HG03558 (cell line): ENCODE measurements around the gene AFDN.

Experiments used
- ATAC-seq: cut with Tn5 transposase; IDR thresholded peaks from one replicate; pipeline ENCODE4 v1.9.1; 2021; ENCODE audit warnings: moderate number of reproducible peaks; ENCODE audit not compliant: unreplicated experiment; ENCODE audit errors: extremely low read depth

AFDN gene

GRCh38 chr6:167795321-167795811 lies 31.3 kb upstream of the AFDN start:
- no peak for ATAC-seq

- ATAC-seq = no peak
Measured at GRCh38 chr6:167795874-167796191, 30.9 kb upstream of the AFDN start.

DNA sequence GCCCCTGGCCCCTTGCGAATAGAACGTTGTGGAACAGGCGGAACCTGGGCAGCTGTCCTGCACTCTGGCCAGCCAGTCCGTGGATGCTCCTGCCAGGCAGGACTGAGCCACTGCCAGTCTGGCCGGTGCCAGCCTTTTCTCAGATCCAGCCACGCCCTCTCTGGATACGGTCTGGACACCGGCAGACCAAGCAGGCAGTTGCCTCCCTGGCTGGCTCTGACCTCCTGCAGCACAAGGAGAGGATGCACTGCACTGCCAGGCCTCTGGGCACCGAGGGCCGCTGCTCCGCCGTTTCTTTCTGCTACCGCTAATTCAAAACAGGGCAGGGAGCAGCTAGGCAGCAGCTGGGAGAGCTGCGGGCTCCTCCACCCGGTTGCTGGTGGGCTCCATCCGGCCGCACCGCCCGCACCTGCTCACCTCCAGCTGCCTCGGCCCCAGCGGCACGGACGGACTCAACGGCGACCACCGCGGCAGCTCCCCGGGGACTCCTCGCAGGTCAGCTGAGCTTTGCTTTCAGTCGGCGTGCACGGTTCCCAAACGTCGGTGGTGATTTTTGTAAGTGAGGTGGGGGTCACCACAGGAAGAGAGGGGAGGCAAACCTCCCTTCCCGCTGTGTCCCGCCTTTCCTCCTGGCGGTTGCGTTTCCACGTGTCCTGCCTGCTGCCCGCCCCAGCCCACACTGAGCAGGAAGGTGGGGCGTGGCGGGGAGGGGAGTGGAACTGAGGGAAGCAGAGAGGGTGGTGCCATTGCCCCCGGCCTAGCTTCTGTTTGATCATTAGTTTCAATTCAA lies 30.3 kb upstream of the AFDN start:
- no peak for ATAC-seq

DNA sequence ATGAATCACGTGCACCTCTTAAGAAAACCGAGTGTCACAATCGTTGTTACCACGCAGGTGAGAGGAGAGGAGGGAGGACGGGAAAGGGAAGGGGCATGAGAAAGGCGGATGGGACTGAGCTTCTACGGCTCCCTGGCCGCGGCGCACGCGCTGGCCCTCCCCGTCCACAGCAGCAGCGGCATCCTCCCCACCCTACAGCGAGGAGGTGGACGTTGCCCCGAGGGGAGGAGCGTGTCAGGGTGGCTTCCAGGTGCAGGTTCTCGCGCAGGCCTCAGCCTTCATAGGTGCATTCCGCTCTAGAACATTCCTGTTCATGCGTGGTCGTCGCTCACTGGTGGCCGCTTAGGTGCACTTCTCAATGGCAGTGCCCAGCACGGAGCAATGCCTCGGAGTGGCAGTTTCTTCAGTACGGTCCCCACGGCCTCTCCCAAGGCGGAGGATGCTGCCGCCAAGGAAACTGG lies 29.7 kb upstream of the AFDN start:
- no peak for ATAC-seq

DNA sequence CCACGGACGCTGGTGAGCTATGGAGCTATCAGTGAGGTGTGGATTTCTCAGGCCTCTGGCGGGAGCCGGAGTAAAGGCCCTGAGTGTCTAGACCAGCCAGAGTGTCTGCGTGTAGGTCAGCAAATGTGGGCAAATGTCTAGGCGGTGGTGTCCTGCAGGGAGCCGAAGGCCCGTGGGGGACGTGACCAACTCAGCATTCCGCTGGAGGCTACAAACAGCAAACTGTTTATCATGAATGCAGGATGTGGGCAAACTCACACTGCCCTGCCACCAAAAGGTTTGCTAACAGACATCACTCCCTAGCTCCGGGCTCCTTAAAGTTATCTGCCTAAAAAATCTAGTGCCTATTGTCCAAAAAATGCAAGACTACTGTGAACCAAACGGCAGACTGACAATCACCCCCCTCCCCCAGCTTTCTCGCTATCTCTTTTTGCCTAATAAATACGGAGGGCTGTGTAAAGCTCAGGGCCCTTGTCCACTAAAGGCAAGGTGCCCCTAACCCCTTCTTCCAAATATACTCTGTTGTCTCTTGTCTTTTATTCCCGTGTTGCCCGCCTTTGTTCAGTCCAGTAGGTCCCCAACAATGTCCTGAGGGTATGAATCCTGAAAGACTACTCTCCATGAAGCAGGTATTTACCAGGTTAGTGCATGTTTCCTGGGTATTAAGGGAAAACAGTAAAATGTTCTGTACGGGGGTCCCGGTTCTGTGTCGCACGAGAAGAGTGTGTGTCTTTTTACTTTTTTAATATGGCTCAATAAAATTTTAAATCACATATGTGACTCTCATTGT lies 29.0 kb upstream of the AFDN start:
- ATAC-seq = no peak

DNA sequence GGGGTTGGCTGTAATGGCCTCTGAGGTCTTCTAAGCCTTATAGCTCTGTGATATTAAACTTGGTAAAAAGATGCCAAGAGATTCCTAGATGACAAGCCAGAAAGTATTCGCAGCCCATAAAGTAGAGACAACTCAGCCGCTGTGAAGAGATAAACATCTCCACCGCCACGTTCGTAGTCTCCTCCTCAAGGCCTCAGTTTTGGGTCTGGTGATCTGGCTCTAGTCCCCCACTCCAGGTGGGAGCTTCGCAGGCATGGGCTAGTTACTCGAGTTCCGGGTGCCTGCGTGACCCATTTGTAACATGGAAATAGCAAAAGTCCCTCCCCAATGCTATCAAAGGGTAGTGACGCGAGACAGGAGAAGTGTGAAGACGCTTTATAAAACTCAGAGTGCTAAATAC lies 28.3 kb upstream of the AFDN start:
- no peak for ATAC-seq

DNA sequence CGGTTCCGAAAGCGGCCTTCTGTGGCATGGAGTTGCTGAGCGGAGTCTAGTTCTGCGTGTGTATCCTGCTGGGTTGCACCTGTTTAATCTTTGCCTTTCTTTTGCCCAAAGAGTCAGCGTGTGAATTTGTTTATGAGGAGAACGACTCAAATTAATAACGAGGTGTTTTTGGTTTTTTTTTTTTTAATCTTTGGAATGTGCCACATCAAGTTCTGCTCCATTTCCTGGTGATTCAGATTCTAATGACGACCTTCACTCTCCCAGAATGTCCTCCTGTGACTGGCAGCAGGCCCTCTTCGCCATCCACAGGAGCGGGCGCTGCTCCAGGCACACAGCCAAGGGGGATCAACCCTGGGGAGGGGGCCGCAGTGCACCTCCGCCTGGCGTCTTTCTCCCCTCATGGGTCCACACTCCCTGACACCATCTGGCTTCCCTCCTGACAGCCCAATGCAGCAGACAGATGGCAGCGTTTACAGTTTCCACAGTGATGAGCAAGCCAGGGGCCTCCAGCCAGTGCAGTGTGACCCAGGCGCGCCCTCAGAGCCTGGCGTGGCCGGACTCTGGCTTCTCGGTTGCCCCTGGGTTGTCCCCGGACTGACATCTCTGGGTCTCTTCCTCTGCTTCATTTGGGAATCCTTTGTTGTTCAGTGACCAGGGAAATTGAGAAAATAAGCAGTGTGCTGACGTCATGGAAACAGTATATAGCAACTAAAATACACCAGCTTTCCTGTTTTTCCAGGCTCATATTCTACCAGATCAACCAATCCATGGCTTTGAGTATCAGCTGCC lies 27.5 kb upstream of the AFDN start:
- no peak for ATAC-seq

- ATAC-seq = no peak
Measured at GRCh38 chr6:167800549-167800948, 26.2 kb upstream of the AFDN start.

DNA sequence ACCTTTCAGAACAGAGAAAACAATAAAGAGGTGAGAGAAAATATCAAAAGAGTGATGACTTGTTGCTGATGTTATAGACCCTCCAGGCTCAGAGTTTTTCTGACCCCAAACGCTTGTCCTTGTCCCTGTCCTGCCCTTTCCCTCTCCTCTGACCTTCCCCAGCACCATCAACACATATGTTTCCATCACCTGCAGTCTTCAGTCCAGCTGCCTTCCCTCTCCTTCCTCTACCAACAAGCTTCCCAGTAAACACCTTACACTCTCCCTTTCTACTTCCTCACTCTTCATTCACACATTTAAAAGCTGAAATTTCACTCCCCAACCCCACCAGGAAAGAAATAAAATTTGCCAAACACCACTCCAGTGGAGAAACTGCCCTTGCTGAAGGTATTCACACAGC lies 25.4 kb upstream of the AFDN start:
- no peak for ATAC-seq

GRCh38 chr6:167802339-167802738 lies 24.4 kb upstream of the AFDN start:
- ATAC-seq = no peak

- no peak for ATAC-seq
Measured at GRCh38 chr6:167803816-167804215, 22.9 kb upstream of the AFDN start.

DNA sequence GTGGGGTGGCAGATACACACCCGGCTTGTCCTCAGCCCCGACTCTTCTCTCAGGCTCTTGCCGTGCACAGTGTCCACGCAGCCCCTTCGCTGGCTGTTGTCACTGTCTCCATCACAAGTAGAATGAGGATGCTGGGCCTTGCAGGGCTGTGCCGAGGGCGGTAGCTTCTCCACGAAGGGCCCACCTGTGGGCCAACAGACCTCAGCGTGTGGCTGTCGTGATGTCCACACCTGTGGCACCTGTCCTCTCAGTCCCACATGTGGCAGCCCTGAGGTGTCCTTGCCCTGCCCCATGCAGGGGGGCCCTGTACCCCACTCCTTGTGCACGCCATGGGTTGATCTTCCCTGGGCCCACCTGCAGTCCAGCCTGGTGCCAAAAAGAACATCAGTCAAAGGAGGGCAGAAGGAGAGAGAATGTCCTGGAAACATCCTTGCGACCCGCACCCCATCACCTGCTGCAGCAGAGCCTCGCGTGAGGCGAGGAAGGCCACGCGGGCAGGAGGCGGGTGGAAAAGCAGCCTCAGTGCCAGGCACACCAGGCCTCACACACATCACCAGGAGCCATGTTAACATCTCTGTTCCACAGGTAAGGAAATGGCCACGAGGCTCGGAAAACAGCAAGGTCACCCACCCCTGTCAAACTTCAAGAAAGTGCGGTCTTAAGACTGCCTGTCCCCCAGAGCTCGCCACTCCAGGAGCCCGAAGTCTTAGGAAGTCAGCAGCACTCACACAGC lies 22.3 kb upstream of the AFDN start:
- ATAC-seq = no peak

DNA sequence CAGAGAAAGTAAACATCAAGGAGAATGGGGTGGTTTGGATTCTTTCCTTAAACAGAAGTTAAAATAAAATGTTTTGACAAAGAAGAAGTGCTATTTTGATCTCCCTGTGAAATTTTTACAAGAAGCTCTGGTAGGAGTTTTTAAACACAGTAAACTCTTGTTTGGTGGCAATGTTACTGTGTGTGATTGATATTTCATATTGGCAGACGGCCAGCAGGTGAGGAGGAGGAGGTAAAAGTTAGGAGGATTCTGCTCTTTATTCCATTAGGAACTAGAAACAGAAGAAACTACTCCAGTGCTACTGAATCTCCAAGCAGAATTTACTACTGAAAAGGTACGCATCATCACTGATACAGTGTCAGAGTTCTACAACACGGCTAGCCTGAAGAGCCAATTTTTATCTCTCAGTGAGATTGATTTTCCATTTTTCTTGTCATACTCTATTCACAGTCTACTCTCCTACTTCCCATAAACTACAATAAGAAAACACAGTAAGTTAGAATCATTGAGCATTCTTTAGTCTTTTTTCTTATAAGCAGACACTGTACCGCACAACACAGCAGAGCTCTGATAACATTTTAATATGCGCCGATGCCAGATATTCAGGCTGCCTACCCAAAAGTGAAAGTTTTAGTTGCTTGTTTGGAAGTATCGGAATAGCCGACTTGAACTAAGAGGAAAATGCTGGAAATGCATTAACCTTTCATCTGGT lies 21.2 kb upstream of the AFDN start:
- no peak for ATAC-seq

DNA sequence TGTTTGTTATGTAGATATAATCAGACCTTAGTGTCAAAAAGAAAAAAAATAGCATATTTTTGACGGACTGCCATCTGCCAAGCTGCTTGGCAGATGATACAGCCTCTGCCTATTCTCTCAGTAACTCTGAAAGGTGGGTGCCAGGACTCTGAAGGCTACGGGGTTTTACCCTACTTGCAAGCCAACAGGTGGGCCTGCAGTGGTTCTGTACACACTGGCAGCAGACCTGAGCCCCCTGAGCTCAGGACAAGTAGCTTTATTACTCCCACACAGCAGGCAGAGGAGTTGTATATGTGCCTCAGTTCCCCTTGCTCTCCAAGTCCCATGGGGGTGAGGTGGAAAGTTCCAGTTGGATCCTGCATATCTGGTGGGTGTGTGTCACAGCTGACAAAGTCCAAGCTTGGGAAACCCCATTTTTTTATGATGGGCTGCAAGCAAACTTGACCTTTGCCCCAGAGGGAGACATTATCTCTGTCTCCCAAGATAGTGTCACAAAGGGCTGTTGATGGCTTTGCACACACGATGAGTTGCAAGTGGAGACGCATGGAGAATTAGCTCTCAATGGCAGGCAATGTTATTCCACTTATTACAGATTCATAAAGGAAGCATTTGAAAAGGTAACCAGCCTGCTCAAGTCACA lies 20.5 kb upstream of the AFDN start:
- ATAC-seq = no peak

GRCh38 chr6:167807200-167807599 lies 19.5 kb upstream of the AFDN start:
- ATAC-seq = no peak

GRCh38 chr6:167807756-167808155 lies 19.0 kb upstream of the AFDN start:
- no peak for ATAC-seq

- no peak for ATAC-seq
Measured at GRCh38 chr6:167811040-167811439, 15.7 kb upstream of the AFDN start.

- ATAC-seq = no peak
Measured at GRCh38 chr6:167811442-167812087, 15.1 kb upstream of the AFDN start.

- ATAC-seq = no peak
Measured at GRCh38 chr6:167812088-167812487, 14.6 kb upstream of the AFDN start.
